HPDE6-E6E7 (cell line): ENCODE measurements around the gene KIF1B.
"Not testable (repeated sequence)": the region's sequence is repeated elsewhere in the genome, so short reads cannot be mapped to it uniquely, and the experiment has no call there.

Source experiments
- DNase-seq: peaks from one replicate; pipeline ENCODE4 v3.0.0; 2011; ENCODE audit warnings: missing footprints; ENCODE audit errors: extremely low spot score

KIF1B gene

GRCh38 chr1:10237157-10237539, 26.8 kb downstream of the KIF1B start:
- no peak for DNase-seq

GRCh38 chr1:10242135-10242534, 31.8 kb downstream of the KIF1B start:
- no peak for DNase-seq

GRCh38 chr1:10242811-10243210, 32.4 kb downstream of the KIF1B start:
- DNase-seq = no peak

- DNase-seq = no peak
Observed at GRCh38 chr1:10245674-10246073, 35.3 kb downstream of the KIF1B start.

GRCh38 chr1:10249808-10250457, 39.6 kb downstream of the KIF1B start:
- DNase-seq = no peak

GRCh38 chr1:10250663-10251062, 40.3 kb downstream of the KIF1B start:
- DNase-seq = no peak

- peak; percentile 38 for DNase-seq
Observed at GRCh38 chr1:10251325-10252108, 41.1 kb downstream of the KIF1B start.

- no peak for DNase-seq
Observed at GRCh38 chr1:10252508-10252907, 42.1 kb downstream of the KIF1B start.

- DNase-seq = no peak
Observed at GRCh38 chr1:10253149-10253548, 42.8 kb downstream of the KIF1B start.

GRCh38 chr1:10253755-10254154, 43.4 kb downstream of the KIF1B start:
- DNase-seq = no peak

GRCh38 chr1:10257851-10258250, 47.5 kb downstream of the KIF1B start:
- DNase-seq = no peak

- DNase-seq = not testable (repeated sequence)
Observed at GRCh38 chr1:10259547-10259946, 49.2 kb downstream of the KIF1B start.

- DNase-seq = no peak
Observed at GRCh38 chr1:10263450-10264082, 53.2 kb downstream of the KIF1B start.

GRCh38 chr1:10265027-10265426, 54.7 kb downstream of the KIF1B start:
- no peak for DNase-seq

GRCh38 chr1:10265900-10266299, 55.5 kb downstream of the KIF1B start:
- no peak for DNase-seq

GRCh38 chr1:10267319-10267718, 56.9 kb downstream of the KIF1B start:
- DNase-seq = no peak

- no peak for DNase-seq
Observed at GRCh38 chr1:10267921-10268320, 57.6 kb downstream of the KIF1B start.

GRCh38 chr1:10271090-10271489, 60.7 kb downstream of the KIF1B start:
- no peak for DNase-seq

GRCh38 chr1:10271869-10272268, 61.5 kb downstream of the KIF1B start:
- DNase-seq = no peak

GRCh38 chr1:10272274-10272673, 61.9 kb downstream of the KIF1B start:
- DNase-seq = no peak

- DNase-seq = no peak
Observed at GRCh38 chr1:10278880-10279279, 68.5 kb downstream of the KIF1B start.

GRCh38 chr1:10280439-10281350, 70.3 kb downstream of the KIF1B start:
- DNase-seq = no peak
